AG04450 (cell line): Measurements from ENCODE around the gene FGR. TPM values are rescaled to one million over a fixed set of nuclear protein-coding genes. Genes with fewer than 3 reads are reported as not detected.

Experiments used
- CTCF ChIA-PET: fragments of 300-600, 350-600 bp; formaldehyde crosslinking; extraction: SDS; loops from one replicate; lab custom pipeline; 2022; ENCODE audit warnings: antibody characterized with exemption, inconsistent platforms; lab: Charles Lee
- POLR2A ChIA-PET: fragments of 350-600 bp; formaldehyde crosslinking; extraction: SDS; loops from one replicate; lab custom pipeline; 2021; ENCODE audit warnings: antibody characterized with exemption, inconsistent platforms; lab: Yijun Ruan, JAX
- DNase-seq: peaks from one replicate; pipeline ENCODE4 v3.0.0-alpha.2; 2011; ENCODE audit warnings: low read depth, low spot score
- H3K27ac ChIP-seq: one replicate; pipeline ENCODE4 v1.5.1; 2012; ENCODE audit warnings: low read depth, low read length, control low read depth
- H3K27me3 ChIP-seq: one replicate; pipeline ENCODE4 v1.6.0; 2012; ENCODE audit warnings: low read length; ENCODE audit not compliant: control insufficient read depth, insufficient read depth
- H3K4me3 ChIP-seq: 2 replicates; pipeline ENCODE4 v1.5.1; 2011; ENCODE audit warnings: mild to moderate bottlenecking, low read depth, low read length, control low read depth
- H3K9me3 ChIP-seq: 2 replicates; pipeline ENCODE4 v1.5.1; 2012; ENCODE audit warnings: low read length; ENCODE audit not compliant: control insufficient read depth, insufficient read depth
- CTCF ChIP-seq: IDR thresholded peaks from 2 replicates; pipeline ENCODE4 v1.5.1; 2011; ENCODE audit warnings: low read depth, low read length, control low read depth, inconsistent platforms
- polyA plus RNA-seq: library from polyadenylated mRNA; depleted of rRNA; stranded (reverse); fragments of >200 nt; gene quantifications from 2 replicates; pipeline ENCODE4 v1.2.3, GENCODE V29; 2011

Gene FGR
- polyA plus RNA-seq, 1 experiment, result not detected

DNA sequence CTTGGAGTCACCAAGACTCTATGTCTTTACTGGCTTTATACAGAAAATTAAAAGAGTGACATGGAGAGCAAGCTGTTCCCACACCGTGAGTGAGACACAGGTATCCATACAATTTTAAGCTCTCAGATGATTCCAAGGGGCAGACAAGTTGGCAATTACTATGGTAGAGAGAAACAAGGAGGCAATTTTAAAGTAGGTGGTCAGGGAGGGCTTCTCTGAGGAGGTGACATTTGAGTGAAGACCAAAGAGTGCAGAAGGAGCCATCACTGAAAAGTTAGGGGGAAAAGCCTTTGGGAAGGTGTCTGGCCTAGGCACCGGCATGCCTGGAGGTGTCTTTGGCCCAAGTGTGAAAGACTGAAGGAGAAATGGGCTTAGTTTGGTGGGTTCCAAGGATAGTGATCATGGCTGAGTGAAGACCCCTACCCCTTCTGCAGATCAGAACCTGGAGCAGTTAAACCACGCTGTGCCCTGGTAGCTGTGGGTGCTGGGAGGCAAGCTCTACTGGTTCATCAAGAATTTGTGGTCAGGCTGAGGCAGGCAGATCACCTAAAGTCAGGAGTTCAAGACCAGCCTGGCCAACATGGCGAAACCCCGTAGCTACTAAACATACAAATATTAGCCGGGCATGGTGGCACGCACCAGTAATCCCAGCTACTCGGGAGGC lies 26.6 kb upstream of the FGR start:
- Histone ChIP-seq H3K9me3 (no peaks in the 10 kb centered on the region), H3K27me3 (no peaks in the 10 kb centered on the region), H3K27ac (no peak overlapping the region), H3K4me3 (no peak overlapping the region)
- DNase-seq, result no peak
- TF ChIP-seq CTCF, result no peak
- ChIA-PET CTCF (interaction anchor here (0.6 to 3.8 kb wide), 8 partner anchors 17 to 424 kb away, joined by 3 to 113 read pairs (median 4); partner anchors contain the start of gene FAM76A), POLR2A (no interaction called here)

GRCh38 chr1:27660300-27660835 lies 25.4 kb upstream of the FGR start:
- DNase-seq, result no peak
- TF ChIP-seq CTCF, result no peak
- POLR2A ChIA-PET, result no interaction called here
- no peak overlapping the region for H3K27ac ChIP-seq
- CTCF ChIA-PET, result interaction anchor here (0.5 to 3.8 kb wide), 7 partner anchors 9 to 375 kb away, joined by 4 to 113 read pairs (median 7); no protein-coding TSS in a partner anchor
- H3K4me3 ChIP-seq, result peak overlapping the region; percentile 53
- no peaks in the 10 kb centered on the region for H3K9me3 ChIP-seq
- H3K27me3 ChIP-seq, result no peaks in the 10 kb centered on the region

DNA sequence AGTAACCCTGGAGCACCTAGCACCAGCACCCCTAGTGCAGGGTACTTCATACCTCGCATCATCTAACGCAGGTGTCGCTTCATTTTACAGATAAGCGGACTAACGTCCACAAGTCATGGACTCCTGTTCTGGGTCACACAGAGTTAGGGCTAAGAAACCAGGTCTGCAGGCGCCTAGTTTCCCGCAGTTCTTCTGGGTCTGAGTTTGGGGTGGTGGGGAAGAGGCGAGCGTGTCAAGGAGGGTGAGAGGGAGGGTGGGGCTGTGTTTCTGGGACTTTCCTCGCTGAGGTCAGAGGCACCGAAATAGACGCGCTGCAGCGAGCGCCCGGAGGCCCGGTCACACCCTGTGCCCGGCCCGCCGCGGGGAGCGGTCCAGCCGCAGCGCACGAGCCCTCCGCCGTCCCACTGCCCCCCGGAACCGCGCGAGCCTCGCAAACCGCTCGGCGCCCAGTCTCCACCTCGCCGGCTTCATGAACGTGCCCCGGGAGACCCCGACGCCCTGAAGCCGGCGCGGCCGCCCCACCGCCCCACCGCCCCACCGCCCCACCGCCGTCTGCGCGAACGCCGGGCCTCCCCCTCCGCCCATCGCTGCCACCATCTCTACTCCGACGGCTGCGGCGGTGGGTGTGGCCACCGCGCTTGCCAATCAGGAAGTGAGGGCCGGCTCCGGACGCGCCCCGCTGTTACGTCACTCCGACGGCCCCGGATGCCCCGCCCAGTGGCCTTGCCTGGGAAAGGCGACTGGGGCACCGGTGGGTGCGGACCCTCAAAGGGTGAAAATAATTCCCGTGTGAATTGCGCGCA lies 24.7 kb upstream of the FGR start:
- DNase-seq, result no peak
- POLR2A ChIA-PET, result no interaction called here
- no peaks in the 10 kb centered on the region for H3K27me3 ChIP-seq
- no peak overlapping the region for H3K27ac ChIP-seq
- H3K9me3 ChIP-seq, result no peaks in the 10 kb centered on the region
- H3K4me3 ChIP-seq, result peak overlapping the region; percentile 53
- CTCF ChIA-PET, result interaction anchor here (0.5 to 3.8 kb wide), 6 partner anchors 9 to 375 kb away, joined by 6 to 113 read pairs (median 8); no protein-coding TSS in a partner anchor
- TF ChIP-seq CTCF, result no peak

- Histone ChIP-seq H3K27me3 (no peaks in the 10 kb centered on the region), H3K4me3 (no peak overlapping the region), H3K27ac (no peak overlapping the region), H3K9me3 (no peaks in the 10 kb centered on the region)
- ChIA-PET POLR2A (interaction anchor here (0.9 kb wide), 1 partner anchor 13 kb away, joined by 4 read pairs; the partner anchor contains the start of gene IFI6), CTCF (no interaction called here)
- TF ChIP-seq CTCF, result no peak
- no peak for DNase-seq
Observed at GRCh38 chr1:27658951-27659496, 24.0 kb upstream of the FGR start.
